ENCODE results near the gene CYB561. TPM values are rescaled to one million over a fixed set of nuclear protein-coding genes. Genes with fewer than 3 reads are reported as not detected.

Gene CYB561
- total RNA-seq, 6 experiments from 2014 or later: 7.4 to 21.9 (median 11.4) TPM

- Histone ChIP-seq H3K27me3 (no peaks in the 10 kb centered on the region), H3K27ac (no peak overlapping the region), H3K4me3 (no peak overlapping the region), H3K4me1 (no peaks in the 10 kb centered on the region), H3K9me3 (no peaks in the 10 kb centered on the region), H3K36me3 (no peaks in the 10 kb centered on the region)
- TF ChIP-seq CTCF (IDR thresholded peaks at IDR 0.05): no peak
- TF ChIP-seq POLR2A (IDR thresholded peaks at IDR 0.05): no peak
- intact Hi-C loops (cut with DNase I): no loop called here
- WGBS (ENCODE audit: insufficient coverage, low coverage, low lambda C conversion rate, missing lambda C conversion rate): 89% methylated on average over 3 of the region's 6 CpGs
- no peak for DNase-seq
- ATAC-seq: no peak
Measured at GRCh38 chr17:63492940-63493339, 46.8 kb upstream of the CYB561 start.

- Histone ChIP-seq H3K4me1 (no peaks in the 10 kb centered on the region), H3K9me3 (no peaks in the 10 kb centered on the region), H3K4me3 (no peak overlapping the region), H3K36me3 (no peaks in the 10 kb centered on the region), H3K27ac (no peak overlapping the region), H3K27me3 (no peaks in the 10 kb centered on the region)
- TF ChIP-seq POLR2A (IDR thresholded peaks at IDR 0.05): no peak
- TF ChIP-seq CTCF (IDR thresholded peaks at IDR 0.05): no peak
- 42% methylated on average over 6 of the region's 10 CpGs for WGBS (ENCODE audit: insufficient coverage, low coverage, low lambda C conversion rate, missing lambda C conversion rate)
- no peak for DNase-seq
- no peak for ATAC-seq
- intact Hi-C loops (cut with DNase I): no loop called here
Measured at GRCh38 chr17:63491977-63492618, 46.0 kb upstream of the CYB561 start.

- DNase-seq (no peak), ATAC-seq (no peak)
- H3K27me3 ChIP-seq: no peaks in the 10 kb centered on the region
- no peaks in the 10 kb centered on the region for H3K9me3 ChIP-seq
- no peaks in the 10 kb centered on the region for H3K36me3 ChIP-seq
- no peak overlapping the region for H3K27ac ChIP-seq
- intact Hi-C loops (cut with DNase I): no loop called here
- WGBS (ENCODE audit: insufficient coverage, low coverage, low lambda C conversion rate, missing lambda C conversion rate): no CpG with 5 or more reads among the region's 8 CpGs
- no peak overlapping the region for H3K4me3 ChIP-seq
- no peak for TF ChIP-seq CTCF (IDR thresholded peaks at IDR 0.05)
- TF ChIP-seq POLR2A (IDR thresholded peaks at IDR 0.05): no peak
- no peaks in the 10 kb centered on the region for H3K4me1 ChIP-seq
Measured at GRCh38 chr17:63491413-63491812, 45.3 kb upstream of the CYB561 start.

GRCh38 chr17:63490858-63491400 lies 44.8 kb upstream of the CYB561 start:
- H3K4me1 ChIP-seq: no peaks in the 10 kb centered on the region
- DNase-seq (no peak), ATAC-seq (no peak)
- H3K27me3 ChIP-seq: no peaks in the 10 kb centered on the region
- no peaks in the 10 kb centered on the region for H3K36me3 ChIP-seq
- 74% methylated on average over 2 of the region's 22 CpGs for WGBS (ENCODE audit: insufficient coverage, low coverage, low lambda C conversion rate, missing lambda C conversion rate)
- intact Hi-C loops (cut with DNase I): no loop called here
- no peak overlapping the region for H3K4me3 ChIP-seq
- no peak overlapping the region for H3K27ac ChIP-seq
- TF ChIP-seq POLR2A (IDR thresholded peaks at IDR 0.05): no peak
- no peak for TF ChIP-seq CTCF (IDR thresholded peaks at IDR 0.05)
- H3K9me3 ChIP-seq: no peaks in the 10 kb centered on the region

Measured in right lobe of liver (tissue), 6 donors.